Thyroid gland (tissue), 4 donors: ENCODE measurements around the gene RAB11FIP4. TPM values are rescaled to one million over a fixed set of nuclear protein-coding genes. Genes with fewer than 3 reads are reported as not detected.
"Not testable (repeated sequence)": the region's sequence is repeated elsewhere in the genome, so short reads cannot be mapped to it uniquely, and the experiment has no call there.

Experiments
- DNase-seq, 2 donors: peaks; one replicate each; pipeline ENCODE4 v3.0.0-alpha.2; 2019
- H3K27ac ChIP-seq, 3 donors: fragments of 200-600 bp; sonication (generic); 1 replicate in 2 of 3; 2 replicates in 1 of 3; pipeline ENCODE4 v1.5.1; 2016 to 2019; ENCODE audit warnings: mild to moderate bottlenecking in 1 of 3, moderate library complexity in 1 of 3
- H3K27me3 ChIP-seq: fragments of 200-600 bp; sonication (generic); one replicate; pipeline ENCODE4 v1.5.1; 2019
- H3K36me3 ChIP-seq, 2 donors: fragments of 200-600 bp; sonication (generic); one replicate each; pipeline ENCODE4 v1.5.1; 2016 to 2019
- H3K4me1 ChIP-seq, 2 donors: fragments of 200-600 bp; sonication (generic); one replicate each; pipeline ENCODE4 v1.5.1; 2017 to 2019
- H3K4me3 ChIP-seq, 3 donors: fragments of 200-600 bp; sonication (generic); replicated peaks in 1 of 3; 1 replicate in 2 of 3; 2 replicates in 1 of 3; pipeline ENCODE4 v1.5.1; 2016; ENCODE audit warnings: mild to moderate bottlenecking in 1 of 3
- H3K9me3 ChIP-seq: fragments of 200-600 bp; sonication (generic); one replicate; pipeline ENCODE4 v1.5.1; 2017
- POLR2A ChIP-seq, 2 donors: fragments of 450-650 bp; IDR thresholded peaks; one replicate each; pipeline ENCODE4 v1.6.1; 2017; ENCODE audit warnings: antibody characterized with exemption in 2 of 2, mild to moderate bottlenecking in 2 of 2, moderate library complexity in 1 of 2
- WGBS, 2 donors: methylation state at CpG; one replicate each; pipeline ENCODE4 v1.1.5; 2017; 5-methylcytosine and 5-hydroxymethylcytosine counted together
- intact Hi-C: fragments of 100-400 bp; cut with DNase I; formaldehyde crosslinking; loops from one replicate; pipeline ENCODE4 v1.15.1; 2023
- total RNA-seq, 4 donors: library from RNA; depleted of rRNA; stranded (reverse); fragments of >200 nt; gene quantifications; one replicate each; pipeline ENCODE4 v1.2.3, GENCODE V29; 2016
- TF ChIP-seq, protein P1 (sequence below), 6 experiments: fragments of 200-600 bp in 3 of 6; fragments of 450-650 bp in 3 of 6; sonication (generic) in 3 of 6; IDR thresholded peaks; one replicate each; pipeline ENCODE4 v1.5.1; 2016 to 2019; ENCODE audit warnings: antibody characterized with exemption in 6 of 6, mild to moderate bottlenecking in 2 of 6, inconsistent platforms in 1 of 6, moderate library complexity in 1 of 6

Gene RAB11FIP4, protein sequence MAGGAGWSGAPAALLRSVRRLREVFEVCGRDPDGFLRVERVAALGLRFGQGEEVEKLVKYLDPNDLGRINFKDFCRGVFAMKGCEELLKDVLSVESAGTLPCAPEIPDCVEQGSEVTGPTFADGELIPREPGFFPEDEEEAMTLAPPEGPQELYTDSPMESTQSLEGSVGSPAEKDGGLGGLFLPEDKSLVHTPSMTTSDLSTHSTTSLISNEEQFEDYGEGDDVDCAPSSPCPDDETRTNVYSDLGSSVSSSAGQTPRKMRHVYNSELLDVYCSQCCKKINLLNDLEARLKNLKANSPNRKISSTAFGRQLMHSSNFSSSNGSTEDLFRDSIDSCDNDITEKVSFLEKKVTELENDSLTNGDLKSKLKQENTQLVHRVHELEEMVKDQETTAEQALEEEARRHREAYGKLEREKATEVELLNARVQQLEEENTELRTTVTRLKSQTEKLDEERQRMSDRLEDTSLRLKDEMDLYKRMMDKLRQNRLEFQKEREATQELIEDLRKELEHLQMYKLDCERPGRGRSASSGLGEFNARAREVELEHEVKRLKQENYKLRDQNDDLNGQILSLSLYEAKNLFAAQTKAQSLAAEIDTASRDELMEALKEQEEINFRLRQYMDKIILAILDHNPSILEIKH
- 10 to 100 TPM; 21.1 to 44.5 (median 24.9) TPM for total RNA-seq

DNA sequence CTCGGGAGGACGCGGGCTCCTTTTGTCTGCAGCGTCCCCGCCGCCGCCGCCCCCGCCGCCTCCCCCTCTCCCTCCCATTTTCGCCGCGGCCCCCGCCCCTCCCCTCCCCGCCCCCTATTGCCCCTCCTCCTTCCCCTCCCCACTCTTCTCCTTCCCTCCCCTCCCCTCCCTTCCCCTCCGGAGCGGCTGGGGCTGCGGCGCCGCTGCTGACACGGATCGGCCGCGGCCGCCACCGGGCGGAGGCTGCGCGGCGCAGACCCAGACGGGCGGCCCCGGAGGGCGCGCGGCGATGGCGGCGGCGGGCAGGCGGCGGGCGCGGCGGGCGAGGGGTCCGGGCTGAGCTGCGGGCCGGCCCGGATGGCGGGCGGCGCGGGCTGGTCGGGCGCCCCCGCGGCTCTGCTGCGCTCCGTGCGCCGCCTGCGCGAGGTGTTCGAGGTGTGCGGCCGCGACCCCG, at the start of gene RAB11FIP4:
Gene RAB11FIP4 (plus strand): TSS at position 180 of the 454 bp plus-strand sequence. CDS start 178 bp downstream, at position 358.
- Histone ChIP-seq H3K36me3 (no peaks in the 10 kb centered on the region), H3K27me3 (peaks cover 6% of the 10 kb centered on the region), H3K27ac (no peak within 1 kb of the TSS), H3K9me3 (no peaks in the 10 kb centered on the region), H3K4me3 (peak within 1 kb of the TSS in 1 of 3 donors; percentile 21), H3K4me1 (peaks cover 3 to 14% of the 10 kb centered on the region in 2 donors)
- DNase-seq, result no peak
- TF ChIP-seq, protein P1, sequence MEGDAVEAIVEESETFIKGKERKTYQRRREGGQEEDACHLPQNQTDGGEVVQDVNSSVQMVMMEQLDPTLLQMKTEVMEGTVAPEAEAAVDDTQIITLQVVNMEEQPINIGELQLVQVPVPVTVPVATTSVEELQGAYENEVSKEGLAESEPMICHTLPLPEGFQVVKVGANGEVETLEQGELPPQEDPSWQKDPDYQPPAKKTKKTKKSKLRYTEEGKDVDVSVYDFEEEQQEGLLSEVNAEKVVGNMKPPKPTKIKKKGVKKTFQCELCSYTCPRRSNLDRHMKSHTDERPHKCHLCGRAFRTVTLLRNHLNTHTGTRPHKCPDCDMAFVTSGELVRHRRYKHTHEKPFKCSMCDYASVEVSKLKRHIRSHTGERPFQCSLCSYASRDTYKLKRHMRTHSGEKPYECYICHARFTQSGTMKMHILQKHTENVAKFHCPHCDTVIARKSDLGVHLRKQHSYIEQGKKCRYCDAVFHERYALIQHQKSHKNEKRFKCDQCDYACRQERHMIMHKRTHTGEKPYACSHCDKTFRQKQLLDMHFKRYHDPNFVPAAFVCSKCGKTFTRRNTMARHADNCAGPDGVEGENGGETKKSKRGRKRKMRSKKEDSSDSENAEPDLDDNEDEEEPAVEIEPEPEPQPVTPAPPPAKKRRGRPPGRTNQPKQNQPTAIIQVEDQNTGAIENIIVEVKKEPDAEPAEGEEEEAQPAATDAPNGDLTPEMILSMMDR (IDR thresholded peaks at IDR 0.05), result no peak
- no peak for TF ChIP-seq POLR2A (IDR thresholded peaks at IDR 0.05)
- no CpG with 5 or more reads among the region's 69 CpGs for WGBS, 2 donors
- intact Hi-C loops, result no loop called here

DNA sequence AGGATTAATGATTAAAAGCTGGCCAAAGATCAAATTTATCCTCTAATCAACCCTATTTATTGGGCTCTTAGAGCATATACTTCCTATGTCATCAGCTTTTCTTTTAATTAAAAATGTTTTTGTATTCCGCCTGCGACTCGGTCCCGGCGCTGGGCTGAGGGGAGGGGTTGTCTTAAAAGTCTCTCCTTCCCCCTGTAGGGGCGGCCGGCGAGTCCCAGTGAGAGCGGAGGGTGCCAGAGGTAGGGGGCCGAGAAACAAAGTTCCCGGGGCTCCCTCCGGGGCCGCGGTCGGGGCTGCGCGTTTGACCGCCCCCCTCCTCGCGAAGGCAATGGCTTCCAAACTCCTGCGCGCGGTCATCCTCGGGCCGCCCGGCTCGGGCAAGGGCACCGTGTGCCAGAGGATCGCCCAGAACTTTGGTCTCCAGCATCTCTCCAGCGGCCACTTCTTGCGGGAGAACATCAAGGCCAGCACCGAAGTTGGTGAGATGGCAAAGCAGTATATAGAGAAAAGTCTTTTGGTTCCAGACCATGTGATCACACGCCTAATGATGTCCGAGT, 46.2 kb upstream of the RAB11FIP4 start:
- not testable (repeated sequence) for H3K4me1 ChIP-seq

DNA sequence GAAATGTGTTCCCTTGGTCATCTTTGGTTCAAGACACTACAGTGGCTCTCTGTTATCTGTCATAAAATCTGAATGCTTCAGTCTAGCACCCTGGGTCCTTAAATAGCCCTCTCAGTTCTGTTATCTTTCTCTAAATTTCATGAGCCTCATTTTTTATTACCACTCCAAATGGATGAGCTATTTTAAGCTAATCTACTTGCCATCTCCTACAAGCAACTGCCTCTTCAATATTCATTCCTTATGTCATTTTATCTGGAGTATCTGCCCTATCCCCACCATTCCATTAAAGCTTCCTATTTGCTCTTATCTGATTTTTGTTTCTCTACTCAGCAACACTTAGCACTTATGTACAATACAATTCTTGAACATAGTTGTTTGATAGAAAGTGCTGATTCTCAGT, 42.0 kb upstream of the RAB11FIP4 start:
- Histone ChIP-seq H3K36me3 (peaks cover 28 to 32% of the 10 kb centered on the region in 2 donors), H3K4me1 (no peaks in the 10 kb centered on the region), H3K27me3 (no peaks in the 10 kb centered on the region), H3K27ac (no peak overlapping the region), H3K4me3 (no peak overlapping the region), H3K9me3 (no peaks in the 10 kb centered on the region)
- no peak for DNase-seq
- intact Hi-C loops, result no loop called here
- TF ChIP-seq POLR2A (IDR thresholded peaks at IDR 0.05), result no peak
- TF ChIP-seq, protein P1 (IDR thresholded peaks at IDR 0.05), result no peak

More for the DNA sequence above, 46.2 kb upstream of the RAB11FIP4 start:
- H3K27me3 ChIP-seq, H3K27ac ChIP-seq, H3K4me3 ChIP-seq, intact Hi-C loops, H3K9me3 ChIP-seq, DNase-seq: not testable (repeated sequence)
- whole genome bisulfite sequencing, 2 donors, result 92 to 96% methylated on average over 12 to 15 of the region's 34 CpGs
- peaks cover 4 to 30% of the 10 kb centered on the region in 2 donors for H3K36me3 ChIP-seq

DNA sequence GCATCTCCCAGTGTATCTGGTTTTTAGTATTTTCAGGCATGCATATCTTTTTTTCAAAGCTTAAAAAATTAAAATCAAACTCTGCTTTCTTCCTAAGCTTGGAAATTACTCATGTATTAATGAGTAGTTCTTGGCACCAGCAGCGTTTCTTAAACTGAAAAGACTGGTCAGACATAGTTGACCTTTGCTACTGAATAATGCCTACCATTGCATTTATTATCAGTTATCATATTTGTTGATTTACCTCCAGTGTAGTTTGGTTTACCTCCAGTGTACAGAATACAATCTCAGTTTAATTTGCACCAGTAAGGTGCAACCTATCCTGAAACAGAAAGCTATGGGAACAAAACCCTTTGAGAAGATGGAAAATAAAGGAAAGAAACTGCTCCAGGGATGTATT, 35.5 kb upstream of the RAB11FIP4 start:
- H3K9me3 ChIP-seq, result no peaks in the 10 kb centered on the region
- H3K27me3 ChIP-seq, result no peaks in the 10 kb centered on the region
- intact Hi-C loops, result no loop called here
- DNase-seq, result no peak
- H3K4me1 ChIP-seq, result peaks cover 0 to 10% of the 10 kb centered on the region in 2 donors
- H3K4me3 ChIP-seq, result no peak overlapping the region
- H3K36me3 ChIP-seq, result peaks cover 28 to 37% of the 10 kb centered on the region in 2 donors
- TF ChIP-seq, protein P1 (IDR thresholded peaks at IDR 0.05), result no peak
- TF ChIP-seq POLR2A (IDR thresholded peaks at IDR 0.05), result no peak
- H3K27ac ChIP-seq, result no peak overlapping the region
- 21 to 40% methylated on average over 1 of the region's 1 CpG for WGBS, 2 donors

DNA sequence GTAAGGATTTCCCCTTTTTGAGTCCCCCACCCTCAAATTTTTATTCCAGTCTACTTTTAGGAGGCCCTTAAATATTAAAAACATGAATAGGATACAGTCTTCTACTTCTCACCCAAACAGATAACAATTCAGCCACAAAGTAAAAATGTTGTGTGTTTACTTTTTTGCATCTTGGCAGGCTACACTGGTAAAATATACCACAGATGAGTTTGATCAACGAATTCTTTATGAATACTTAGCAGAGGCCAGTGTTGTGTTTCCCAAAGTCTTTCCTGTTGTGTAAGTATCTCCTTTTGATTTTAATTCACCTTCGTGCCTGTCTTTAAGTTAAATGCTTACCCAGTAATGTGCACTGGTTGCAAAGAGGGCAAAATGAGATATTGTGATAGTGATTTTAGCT, 34.4 kb upstream of the RAB11FIP4 start:
- intact Hi-C loops, result no loop called here
- TF ChIP-seq, protein P1 (IDR thresholded peaks at IDR 0.05), result no peak
- TF ChIP-seq POLR2A (IDR thresholded peaks at IDR 0.05), result no peak
- Histone ChIP-seq H3K4me3 (no peak overlapping the region), H3K4me1 (peaks cover 0 to 10% of the 10 kb centered on the region in 2 donors), H3K27me3 (no peaks in the 10 kb centered on the region), H3K36me3 (peaks cover 29 to 43% of the 10 kb centered on the region in 2 donors), H3K27ac (no peak overlapping the region), H3K9me3 (no peaks in the 10 kb centered on the region)
- DNase-seq, result no peak
- WGBS, 2 donors, result 90 to 91% methylated on average over 2 of the region's 2 CpGs
